WTC11 (cell line): ENCODE measurements around the gene RAPGEF1. TPM values are rescaled to one million over a fixed set of nuclear protein-coding genes. Genes with fewer than 3 reads are reported as not detected.

Source experiments
- ATAC-seq: fragments of 200-7000 bp; cut with Tn5 transposase; 2 replicates; pipeline ENCODE4 v1.10.0; 2021; ENCODE audit warnings: mild to moderate bottlenecking, moderate library complexity
- CTCF ChIA-PET: fragments of 300-600 bp; sonication (Branson Sonifier 250); formaldehyde crosslinking; loops from one replicate; lab custom pipeline; 2021; ENCODE audit warnings: antibody characterized with exemption; lab: Charles Lee
- POLR2A ChIA-PET: fragments of 350-600 bp; sonication (Branson Sonifier 250); formaldehyde crosslinking; loops from one replicate; lab custom pipeline; 2021; ENCODE audit warnings: antibody characterized with exemption; lab: Charles Lee
- DNase-seq: peaks from one replicate; pipeline ENCODE4 v3.0.0; 2021; ENCODE audit warnings: low spot score
- H3K27ac Mint-ChIP-seq: 2 replicates; pipeline ENCODE4 v1.8.0; 2021; ENCODE audit warnings: mixed read lengths
- H3K27me3 Mint-ChIP-seq: 2 replicates; pipeline ENCODE4 v1.8.0; 2021; ENCODE audit warnings: low read depth, mild to moderate bottlenecking, moderate library complexity, mixed read lengths
- H3K36me3 Mint-ChIP-seq: 2 replicates; pipeline ENCODE4 v1.8.0; 2021; ENCODE audit warnings: mixed read lengths
- H3K4me1 Mint-ChIP-seq: 2 replicates; pipeline ENCODE4 v1.8.0; 2022; ENCODE audit warnings: mixed read lengths
- H3K4me3 Mint-ChIP-seq: 2 replicates; pipeline ENCODE4 v1.8.0; 2021; ENCODE audit warnings: mild to moderate bottlenecking, moderate library complexity, mixed read lengths
- H3K9me3 Mint-ChIP-seq: 2 replicates; pipeline ENCODE4 v1.8.0; 2021; ENCODE audit warnings: mixed read lengths
- AFF4 ChIP-seq: sonication (generic); formaldehyde crosslinking; IDR thresholded peaks from 2 replicates; pipeline ENCODE4 v1.8.1; 2023; ENCODE audit warnings: mild to moderate bottlenecking, missing genetic modification reagents, borderline replicate concordance
- ATF6 ChIP-seq: sonication (generic); formaldehyde crosslinking; IDR thresholded peaks from 2 replicates; pipeline ENCODE4 v1.8.1; 2023; ENCODE audit warnings: mild to moderate bottlenecking, missing genetic modification reagents
- E2F5 ChIP-seq: sonication (generic); formaldehyde crosslinking; IDR thresholded peaks from 2 replicates; pipeline ENCODE4 v1.8.1; 2022; ENCODE audit warnings: mild to moderate bottlenecking, moderate library complexity, missing genetic modification reagents
- FOXJ3 ChIP-seq: sonication (generic); formaldehyde crosslinking; IDR thresholded peaks from 2 replicates; pipeline ENCODE4 v1.9.0; 2021; ENCODE audit warnings: missing genetic modification reagents, mild to moderate bottlenecking, borderline replicate concordance
- FOXP1 ChIP-seq: sonication (generic); formaldehyde crosslinking; IDR thresholded peaks from 2 replicates; pipeline ENCODE4 v1.8.0; 2022; ENCODE audit warnings: missing genetic modification reagents, mild to moderate bottlenecking, moderate library complexity, borderline replicate concordance
- GRHL2 ChIP-seq: fragments of 250-450 bp; sonication (Bioruptor Pico); IDR thresholded peaks from 2 replicates; pipeline ENCODE4 v1.8.0; 2022; ENCODE audit warnings: mild to moderate bottlenecking, moderate library complexity; ENCODE audit not compliant: insufficient replicate concordance, severe bottlenecking
- JUN ChIP-seq: sonication (generic); formaldehyde crosslinking; IDR thresholded peaks from 2 replicates; pipeline ENCODE4 v1.8.0; 2023; ENCODE audit warnings: mild to moderate bottlenecking, missing genetic modification reagents
- SMAD4 ChIP-seq: sonication (generic); formaldehyde crosslinking; IDR thresholded peaks from 2 replicates; pipeline ENCODE4 v1.8.0; 2022; ENCODE audit warnings: mild to moderate bottlenecking, missing genetic modification reagents
- SP1 ChIP-seq: sonication (generic); formaldehyde crosslinking; conservative IDR thresholded peaks from 2 replicates; pipeline ENCODE4 v1.8.1; 2022; ENCODE audit warnings: missing genetic modification reagents
- ZNF281 ChIP-seq: sonication (generic); formaldehyde crosslinking; IDR thresholded peaks from 2 replicates; pipeline ENCODE4 v1.8.0; 2023; ENCODE audit warnings: mild to moderate bottlenecking, missing genetic modification reagents
- total RNA-seq: library from RNA; stranded (reverse); gene quantifications from 3 replicates; pipeline ENCODE4 v1.2.3, GENCODE V29; 2021
- TF ChIP-seq, protein P1 (sequence below): sonication (generic); formaldehyde crosslinking; IDR thresholded peaks from 2 replicates; pipeline ENCODE4 v1.8.1; 2023; ENCODE audit warnings: mild to moderate bottlenecking, missing genetic modification reagents

RAPGEF1 gene
- total RNA-seq, 1 experiment from 2014 or later = 66.2 TPM

GRCh38 chr9:131601683-131602181 lies 138.1 kb downstream of the RAPGEF1 start (continued):
- TF ChIP-seq ATF6 (CRISPR knock-in tag) = no peak

DNA sequence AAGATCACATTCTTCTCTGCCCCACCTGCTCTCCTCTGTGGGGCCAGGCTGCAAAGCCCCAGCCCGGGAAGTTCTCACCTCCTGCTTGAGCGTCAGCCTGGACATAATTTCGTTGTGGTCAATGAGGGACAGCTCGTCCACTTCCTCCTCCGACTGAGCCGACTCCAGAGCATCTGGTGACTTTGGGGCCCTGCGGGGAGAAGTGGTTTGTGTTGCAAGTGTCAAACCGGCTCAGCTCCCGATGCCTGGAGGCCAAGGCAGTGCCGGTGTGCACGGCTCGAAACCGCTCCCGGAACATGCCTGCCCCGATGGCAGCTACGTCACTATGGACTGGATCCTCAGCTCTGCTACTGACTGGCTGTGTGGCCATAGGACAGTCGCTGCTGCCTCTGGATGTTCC lies 141.8 kb downstream of the RAPGEF1 start:
- CTCF ChIA-PET = interaction anchor here (0.8 to 1.5 kb wide), 2 partner anchors 44 to 115 kb away, joined by 3 to 4 read pairs; no protein-coding TSS in a partner anchor

GRCh38 chr9:131597246-131597645 lies 142.6 kb downstream of the RAPGEF1 start:
- H3K4me1 Mint-ChIP-seq = no peaks in the 10 kb centered on the region
- no peaks in the 10 kb centered on the region for H3K27me3 Mint-ChIP-seq
- peaks cover 22% of the 10 kb centered on the region; the same call in 1 of the 2 replicates for H3K36me3 Mint-ChIP-seq
- POLR2A ChIA-PET = no interaction called here
- H3K27ac Mint-ChIP-seq = no peak overlapping the region
- no peak for TF ChIP-seq GRHL2 (CRISPR knock-in tag)
- no peak for TF ChIP-seq ZNF281
- TF ChIP-seq, protein P1, sequence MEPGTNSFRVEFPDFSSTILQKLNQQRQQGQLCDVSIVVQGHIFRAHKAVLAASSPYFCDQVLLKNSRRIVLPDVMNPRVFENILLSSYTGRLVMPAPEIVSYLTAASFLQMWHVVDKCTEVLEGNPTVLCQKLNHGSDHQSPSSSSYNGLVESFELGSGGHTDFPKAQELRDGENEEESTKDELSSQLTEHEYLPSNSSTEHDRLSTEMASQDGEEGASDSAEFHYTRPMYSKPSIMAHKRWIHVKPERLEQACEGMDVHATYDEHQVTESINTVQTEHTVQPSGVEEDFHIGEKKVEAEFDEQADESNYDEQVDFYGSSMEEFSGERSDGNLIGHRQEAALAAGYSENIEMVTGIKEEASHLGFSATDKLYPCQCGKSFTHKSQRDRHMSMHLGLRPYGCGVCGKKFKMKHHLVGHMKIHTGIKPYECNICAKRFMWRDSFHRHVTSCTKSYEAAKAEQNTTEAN (CRISPR knock-in tag) = no peak
- TF ChIP-seq JUN (CRISPR knock-in tag) = no peak
- no peak for TF ChIP-seq SMAD4 (CRISPR knock-in tag)
- CTCF ChIA-PET = interaction anchor here (1.5 kb wide), 1 partner anchor 115 kb away, joined by 4 read pairs; no protein-coding TSS in a partner anchor
- ATAC-seq = no peak
- no peaks in the 10 kb centered on the region for H3K9me3 Mint-ChIP-seq
- no peak for DNase-seq
- no peak overlapping the region for H3K4me3 Mint-ChIP-seq

More for the DNA sequence above, 141.8 kb downstream of the RAPGEF1 start:
- DNase-seq = no peak
- H3K27me3 Mint-ChIP-seq = no peaks in the 10 kb centered on the region
- no peaks in the 10 kb centered on the region for H3K9me3 Mint-ChIP-seq
- no peaks in the 10 kb centered on the region for H3K4me1 Mint-ChIP-seq
- H3K27ac Mint-ChIP-seq = peak overlapping the region; percentile 19
- H3K36me3 Mint-ChIP-seq = peaks cover 23% of the 10 kb centered on the region; the same call in 1 of the 2 replicates
- no peak for ATAC-seq
- POLR2A ChIA-PET = no interaction called here
- no peak overlapping the region for H3K4me3 Mint-ChIP-seq
- no peak for TF ChIP-seq E2F5
- TF ChIP-seq AFF4 (CRISPR knock-in tag) = no peak

DNA sequence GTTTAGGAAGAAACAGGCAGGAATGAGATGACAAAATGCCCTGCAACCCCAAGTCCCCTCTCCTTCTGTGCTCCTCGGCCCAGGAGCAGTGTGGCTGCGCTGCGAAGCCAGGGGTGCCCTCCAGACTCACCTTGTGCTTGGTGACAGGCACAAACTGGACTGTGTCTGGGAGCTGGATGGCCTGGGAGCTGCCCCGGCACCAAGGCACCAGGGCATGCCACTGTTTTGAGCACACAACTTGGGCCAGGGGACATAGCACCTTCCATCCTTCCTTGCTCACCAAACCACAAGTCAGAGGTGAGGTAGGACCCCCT lies 143.5 kb downstream of the RAPGEF1 start:
- ChIA-PET CTCF (no interaction called here), POLR2A (no interaction called here)
- TF ChIP-seq FOXP1 (CRISPR knock-in tag) = no peak
- TF ChIP-seq SP1 (CRISPR knock-in tag) = no peak
- TF ChIP-seq FOXJ3 (CRISPR knock-in tag) = no peak
- TF ChIP-seq, all 79 proteins: peak for 0
- H3K36me3 Mint-ChIP-seq = peaks cover 17% of the 10 kb centered on the region; the same call in 1 of the 2 replicates
- no peak overlapping the region for H3K4me3 Mint-ChIP-seq
- H3K27ac Mint-ChIP-seq = no peak overlapping the region
- no peak for ATAC-seq
- H3K27me3 Mint-ChIP-seq = no peaks in the 10 kb centered on the region
- no peaks in the 10 kb centered on the region for H3K9me3 Mint-ChIP-seq
- H3K4me1 Mint-ChIP-seq = no peaks in the 10 kb centered on the region
- DNase-seq = no peak
